CD4-positive, CD25-positive, alpha-beta regulatory T cell (primary cell): Measurements from ENCODE around the gene ZNF443. TPM values are rescaled to one million over a fixed set of nuclear protein-coding genes. Genes with fewer than 3 reads are reported as not detected.
"Not testable (repeated sequence)": the region's sequence is repeated elsewhere in the genome, so short reads cannot be mapped to it uniquely, and the experiment has no call there.

ENCODE experiments used
- ATAC-seq, 2 donors: fragments of 150-1000 bp; cut with Tn5 transposase; one replicate each; pipeline ENCODE4 v1.10.0; 2021; ENCODE audit warnings: low read depth in 2 of 2, moderate number of reproducible peaks in 2 of 2, moderate library complexity in 1 of 2
- DNase-seq, 3 donors: peaks; one replicate each; pipeline versions ENCODE4 v3.0.0 to v3.0.0-alpha.2; 2012 to 2022; ENCODE audit warnings: mixed read lengths in 1 of 3
- H3K27ac ChIP-seq: one replicate; pipeline ENCODE4 v1.7.0; 2013; ENCODE audit warnings: mild to moderate bottlenecking, low read length; ENCODE audit not compliant: insufficient read depth, poor library complexity, severe bottlenecking
- H3K27me3 ChIP-seq: one replicate; pipeline ENCODE4 v1.7.0; 2013; ENCODE audit warnings: low read length; ENCODE audit not compliant: control insufficient read depth, insufficient read depth
- H3K36me3 ChIP-seq: one replicate; pipeline ENCODE4 v1.7.0; 2013; ENCODE audit warnings: mild to moderate bottlenecking, low read length, moderate library complexity; ENCODE audit not compliant: control insufficient read depth, insufficient read depth
- H3K4me1 ChIP-seq: 2 replicates; pipeline ENCODE4 v1.7.0; 2013; ENCODE audit warnings: mild to moderate bottlenecking, low read length; ENCODE audit not compliant: insufficient read depth, control insufficient read depth, poor library complexity, severe bottlenecking
- H3K4me3 ChIP-seq: one replicate; pipeline ENCODE4 v1.7.0; 2013; ENCODE audit warnings: low read depth, mild to moderate bottlenecking, low read length, moderate library complexity
- H3K9me3 ChIP-seq, 2 experiments: 1 replicate in 1 of 2; 2 replicates in 1 of 2; pipeline ENCODE4 v1.7.0; 2013; ENCODE audit warnings: low read length in 2 of 2, mild to moderate bottlenecking in 1 of 2, moderate library complexity in 1 of 2; ENCODE audit not compliant: control insufficient read depth in 2 of 2
- H3K27ac Mint-ChIP-seq, 3 donors: one replicate each; pipeline ENCODE4 v1.8.0; 2020 to 2022; ENCODE audit warnings: mild to moderate bottlenecking in 3 of 3, mixed read lengths in 3 of 3, moderate library complexity in 2 of 3
- H3K27me3 Mint-ChIP-seq: one replicate; pipeline ENCODE4 v1.8.0; 2022; ENCODE audit warnings: mild to moderate bottlenecking, mixed read lengths
- H3K36me3 Mint-ChIP-seq: one replicate; pipeline ENCODE4 v1.8.0; 2020; ENCODE audit warnings: mixed read lengths
- H3K4me1 Mint-ChIP-seq, 4 donors: one replicate each; pipeline ENCODE4 v1.8.0; 2020 to 2022; ENCODE audit warnings: mixed read lengths in 4 of 4, mild to moderate bottlenecking in 1 of 4
- H3K4me3 Mint-ChIP-seq, 4 donors: one replicate each; pipeline ENCODE4 v1.8.0; 2020 to 2022; ENCODE audit warnings: mild to moderate bottlenecking in 4 of 4, mixed read lengths in 4 of 4, moderate library complexity in 3 of 4
- H3K9me3 Mint-ChIP-seq, 7 donors: one replicate each; pipeline ENCODE4 v1.8.0; 2020 to 2022; ENCODE audit warnings: mixed read lengths in 7 of 7, mild to moderate bottlenecking in 3 of 7, moderate library complexity in 2 of 7
- polyA plus RNA-seq, 4 donors: library from polyadenylated mRNA; unstranded; fragments of 300-500 nt; fragmentation: Illumina TruSeq; gene quantifications; one replicate each; pipeline ENCODE4 v1.2.3, GENCODE V29; 2021
- total RNA-seq: library from RNA; stranded (reverse); gene quantifications from one replicate; pipeline ENCODE4 v1.2.3, GENCODE V29; 2022

Gene ZNF443
- total and polyA plus RNA-seq, 5 donors from 2014 or later: 0.43 to 3.9 (median 2.0) TPM

GRCh38 chr19:12450844-12451243, 10.0 kb upstream of the ZNF443 start:
- Histone ChIP-seq H3K4me3 (no peak overlapping the region), H3K27ac (no peak overlapping the region), H3K27me3 (no peaks in the 10 kb centered on the region), H3K4me1 (no peaks in the 10 kb centered on the region), H3K36me3 (no peaks in the 10 kb centered on the region), H3K9me3 (peaks cover 21 to 51% of the 10 kb centered on the region in 2 experiments)
- H3K27me3 Mint-ChIP-seq: no peaks in the 10 kb centered on the region
- peaks cover 0 to 29% (median 18%) of the 10 kb centered on the region in 7 donors for H3K9me3 Mint-ChIP-seq
- no peak overlapping the region for H3K27ac Mint-ChIP-seq
- DNase-seq (no peak), ATAC-seq (no peak)
- H3K36me3 Mint-ChIP-seq: no peaks in the 10 kb centered on the region
- H3K4me1 Mint-ChIP-seq: no peaks in the 10 kb centered on the region
- H3K4me3 Mint-ChIP-seq: no peak overlapping the region

GRCh38 chr19:12448808-12449207, 8.0 kb upstream of the ZNF443 start:
- DNase-seq (no peak), ATAC-seq (no peak)
- Histone ChIP-seq H3K4me3 (no peak overlapping the region), H3K36me3 (no peaks in the 10 kb centered on the region), H3K9me3 (peaks cover 11 to 39% of the 10 kb centered on the region in 2 experiments), H3K4me1 (no peaks in the 10 kb centered on the region), H3K27ac (no peak overlapping the region), H3K27me3 (no peaks in the 10 kb centered on the region)
- peaks cover 0 to 34% (median 15%) of the 10 kb centered on the region in 7 donors for H3K9me3 Mint-ChIP-seq
- H3K27ac Mint-ChIP-seq: no peak overlapping the region
- H3K4me1 Mint-ChIP-seq: no peaks in the 10 kb centered on the region
- H3K4me3 Mint-ChIP-seq: no peak overlapping the region
- H3K36me3 Mint-ChIP-seq: peaks cover 6% of the 10 kb centered on the region
- no peaks in the 10 kb centered on the region for H3K27me3 Mint-ChIP-seq

- H3K36me3 ChIP-seq, ATAC-seq, H3K4me1 ChIP-seq, H3K36me3 Mint-ChIP-seq, H3K27me3 Mint-ChIP-seq, H3K27me3 ChIP-seq, H3K9me3 ChIP-seq: not testable (repeated sequence)
- peak overlapping the region; percentile 51 for H3K4me3 ChIP-seq
- Mint-ChIP-seq H3K4me3 (peak overlapping the region; percentile 94 to 100 (median 96)), H3K4me1 (peaks cover 6 to 18% (median 12%) of the 10 kb centered on the region in 4 donors), H3K27ac (peak overlapping the region in 2 of 3 donors; percentile 75 to 96), H3K9me3 (peaks cover 3 to 17% (median 8%) of the 10 kb centered on the region in 7 donors)
- peak in 2 of 3 donors; percentile 25 to 34 for DNase-seq
- H3K27ac ChIP-seq: peak overlapping the region; percentile 61
Observed at GRCh38 chr19:12439686-12440540, 908 bp downstream of the ZNF443 start.

- Histone ChIP-seq H3K36me3 (peaks cover 21% of the 10 kb centered on the region), H3K9me3 (peaks cover 41 to 61% of the 10 kb centered on the region in 2 experiments)
- not testable (repeated sequence) for H3K4me3 ChIP-seq, H3K27me3 ChIP-seq, DNase-seq, H3K27ac Mint-ChIP-seq, H3K27ac ChIP-seq, H3K4me1 Mint-ChIP-seq, ATAC-seq, H3K4me3 Mint-ChIP-seq, H3K27me3 Mint-ChIP-seq, H3K4me1 ChIP-seq
- H3K9me3 Mint-ChIP-seq: peaks cover 0 to 60% (median 14%) of the 10 kb centered on the region in 7 donors
- peaks cover 37% of the 10 kb centered on the region for H3K36me3 Mint-ChIP-seq
Observed at GRCh38 chr19:12430726-12431299, 10.0 kb downstream of the ZNF443 start.

GRCh38 chr19:12425888-12426274, 14.9 kb downstream of the ZNF443 start:
- H3K9me3 Mint-ChIP-seq: peaks cover 1 to 67% (median 21%) of the 10 kb centered on the region in 7 donors
- Histone ChIP-seq H3K36me3 (peaks cover 7% of the 10 kb centered on the region), H3K9me3 (peaks cover 30 to 56% of the 10 kb centered on the region in 2 experiments), H3K27me3 (no peaks in the 10 kb centered on the region), H3K4me3 (no peak overlapping the region), H3K4me1 (no peaks in the 10 kb centered on the region), H3K27ac (no peak overlapping the region)
- no peak for ATAC-seq
- H3K4me3 Mint-ChIP-seq: no peak overlapping the region
- peaks cover 26% of the 10 kb centered on the region for H3K36me3 Mint-ChIP-seq
- no peak overlapping the region for H3K27ac Mint-ChIP-seq
- H3K27me3 Mint-ChIP-seq: no peaks in the 10 kb centered on the region
- no peaks in the 10 kb centered on the region for H3K4me1 Mint-ChIP-seq
- no peak for DNase-seq

- H3K4me1 ChIP-seq: no peaks in the 10 kb centered on the region
- no peaks in the 10 kb centered on the region for H3K27me3 Mint-ChIP-seq
- H3K36me3 ChIP-seq: peaks cover 2% of the 10 kb centered on the region
- H3K36me3 Mint-ChIP-seq: peaks cover 21% of the 10 kb centered on the region
- peaks cover 1 to 64% (median 18%) of the 10 kb centered on the region in 7 donors for H3K9me3 Mint-ChIP-seq
- no peak for DNase-seq
- H3K27ac Mint-ChIP-seq: no peak overlapping the region
- no peak for ATAC-seq
- no peaks in the 10 kb centered on the region for H3K27me3 ChIP-seq
- H3K4me3 Mint-ChIP-seq: no peak overlapping the region
- no peak overlapping the region for H3K27ac ChIP-seq
- peaks cover 26 to 50% of the 10 kb centered on the region in 2 experiments for H3K9me3 ChIP-seq
- H3K4me3 ChIP-seq: no peak overlapping the region
- no peaks in the 10 kb centered on the region for H3K4me1 Mint-ChIP-seq
Observed at GRCh38 chr19:12425236-12425887, 15.5 kb downstream of the ZNF443 start.

GRCh38 chr19:12417273-12417672, 23.5 kb downstream of the ZNF443 start:
- not testable (repeated sequence) for H3K27me3 Mint-ChIP-seq, H3K4me3 Mint-ChIP-seq, H3K27ac ChIP-seq, H3K27me3 ChIP-seq, H3K27ac Mint-ChIP-seq, H3K36me3 Mint-ChIP-seq, H3K4me3 ChIP-seq, H3K4me1 ChIP-seq, H3K36me3 ChIP-seq, ATAC-seq, H3K4me1 Mint-ChIP-seq, DNase-seq
- H3K9me3 ChIP-seq: peaks cover 18 to 37% of the 10 kb centered on the region in 2 experiments
- peaks cover 0 to 31% (median 14%) of the 10 kb centered on the region in 7 donors for H3K9me3 Mint-ChIP-seq
